Measurements from ENCODE around the gene GAD1.

The GAD1 gene

GRCh38 chr2:170829036-170829435, 12.3 kb downstream of the GAD1 start:
- no peak for DNase-seq (ENCODE audit: low read depth)
- no peak for TF ChIP-seq CTCF (IDR thresholded peaks at IDR 0.05; ENCODE audit: insufficient read depth, low read depth, low read length, missing control alignments)

GRCh38 chr2:170830166-170830565, 13.5 kb downstream of the GAD1 start:
- no peak overlapping the region for H3K4me3 ChIP-seq (ENCODE audit: low read length)
- TF ChIP-seq CTCF (IDR thresholded peaks at IDR 0.05; ENCODE audit: insufficient read depth, low read depth, low read length, missing control alignments) = no peak
- no peak for DNase-seq (ENCODE audit: low read depth)

More at GRCh38 chr2:170829036-170829435, 12.3 kb downstream of the GAD1 start:
- H3K4me3 ChIP-seq (ENCODE audit: low read length) = no peak overlapping the region

GRCh38 chr2:170831115-170831514, 14.4 kb downstream of the GAD1 start:
- no peak for TF ChIP-seq CTCF (IDR thresholded peaks at IDR 0.05; ENCODE audit: insufficient read depth, low read depth, low read length, missing control alignments)
- no peak for DNase-seq (ENCODE audit: low read depth)
- H3K4me3 ChIP-seq (ENCODE audit: low read length) = no peak overlapping the region

DNA sequence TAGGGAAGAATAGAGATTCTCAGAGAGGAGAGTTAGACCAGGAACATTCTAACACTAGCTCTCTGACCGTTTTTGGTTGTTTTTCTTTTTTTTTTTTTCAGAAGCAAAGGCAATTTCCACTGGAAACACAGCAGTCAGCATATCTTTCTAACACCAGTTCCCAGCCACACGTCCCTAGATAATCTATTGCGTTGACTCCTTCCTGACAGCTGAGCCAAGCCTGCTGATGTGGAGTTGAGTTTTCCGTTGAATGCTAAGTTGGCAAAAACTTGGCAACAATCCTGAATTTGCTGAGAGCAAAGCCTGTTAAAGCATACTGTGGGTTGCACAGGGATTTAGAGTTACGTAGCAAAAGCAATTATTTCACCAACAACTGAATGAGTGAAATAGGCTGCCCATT, 19.3 kb downstream of the GAD1 start:
- DNase-seq (ENCODE audit: low read depth) = no peak

GRCh38 chr2:170840717-170841210, 24.1 kb downstream of the GAD1 start:
- H3K4me3 ChIP-seq (ENCODE audit: low read length) = no peak overlapping the region
- no peak for TF ChIP-seq CTCF (IDR thresholded peaks at IDR 0.05; ENCODE audit: insufficient read depth, low read depth, low read length, missing control alignments)
- DNase-seq (ENCODE audit: low read depth) = no peak

More for the DNA sequence above, 19.3 kb downstream of the GAD1 start:
- no peak overlapping the region for H3K4me3 ChIP-seq (ENCODE audit: low read length)
- TF ChIP-seq CTCF (IDR thresholded peaks at IDR 0.05; ENCODE audit: insufficient read depth, low read depth, low read length, missing control alignments) = no peak

DNA sequence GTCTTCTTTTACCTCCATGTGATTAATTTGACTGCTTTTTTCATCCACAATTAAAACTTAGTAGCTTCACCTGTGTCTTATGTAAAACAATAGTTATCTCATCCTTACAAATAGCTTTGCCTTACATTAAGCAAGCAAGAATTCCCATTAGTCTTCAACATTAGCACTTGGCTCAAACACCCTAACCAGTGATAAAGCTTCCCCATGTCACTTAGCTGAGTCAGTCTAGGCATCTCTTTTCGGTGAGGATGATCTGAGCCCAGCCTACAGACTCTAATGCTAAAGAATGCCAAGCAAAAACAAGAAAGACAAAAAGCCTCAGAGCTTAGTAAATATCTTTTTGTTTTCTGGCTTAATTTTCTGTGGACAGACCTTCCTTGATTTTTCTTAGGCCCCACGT, 26.1 kb downstream of the GAD1 start:
- DNase-seq (ENCODE audit: low read depth) = peak; percentile 42
- no peak for TF ChIP-seq CTCF (IDR thresholded peaks at IDR 0.05; ENCODE audit: insufficient read depth, low read depth, low read length, missing control alignments)
- no peak overlapping the region for H3K4me3 ChIP-seq (ENCODE audit: low read length)

DNA sequence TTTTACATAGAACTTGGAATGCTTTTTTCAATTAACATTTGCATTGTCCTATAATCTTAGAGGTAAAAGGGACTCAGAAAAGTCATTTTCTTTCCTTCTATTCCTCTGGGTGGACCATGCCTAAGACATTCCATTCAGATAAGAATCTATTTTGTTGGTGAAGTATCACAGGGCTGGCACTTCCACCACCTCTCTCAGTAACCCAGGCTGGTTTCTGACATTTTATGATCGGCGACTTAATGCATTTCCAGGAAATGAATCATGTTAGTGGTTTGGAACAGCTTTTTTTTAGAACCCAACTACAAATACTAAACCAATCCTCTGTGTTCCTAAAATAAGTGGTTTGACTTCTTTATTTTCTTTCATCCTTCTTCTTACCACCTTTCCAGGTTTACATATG, 27.0 kb downstream of the GAD1 start:
- H3K4me3 ChIP-seq (ENCODE audit: low read length) = no peak overlapping the region
- DNase-seq (ENCODE audit: low read depth) = peak; percentile 21
- TF ChIP-seq CTCF (IDR thresholded peaks at IDR 0.05; ENCODE audit: insufficient read depth, low read depth, low read length, missing control alignments) = no peak

All from epithelial cell of esophagus (primary cell).